Mesenchymal stem cell (in vitro differentiated cells and primary cell): Measurements from ENCODE around the gene FADS2.

Experiments used
- DNase-seq: peaks from one replicate; pipeline ENCODE4 v3.0.0-alpha.2; 2013
- H2AFZ ChIP-seq: one replicate; pipeline ENCODE4 v1.6.1; 2013; ENCODE audit warnings: low read depth, mild to moderate bottlenecking, control low read depth, inconsistent platforms, low read length, moderate library complexity
- H2AK5ac ChIP-seq: 2 replicates; pipeline ENCODE4 v1.6.1; 2013; ENCODE audit warnings: low read length, moderate library complexity, mild to moderate bottlenecking, inconsistent platforms; ENCODE audit not compliant: severe bottlenecking
- H2BK120ac ChIP-seq: one replicate; pipeline ENCODE4 v1.6.1; 2013; ENCODE audit warnings: low read depth, mild to moderate bottlenecking, inconsistent platforms, low read length, moderate library complexity
- H2BK12ac ChIP-seq, 2 experiments: one replicate each; pipeline ENCODE4 v1.6.1; 2013; ENCODE audit warnings: inconsistent platforms in 2 of 2, low read length in 2 of 2, mild to moderate bottlenecking in 2 of 2, moderate library complexity in 2 of 2, control low read depth in 1 of 2
- H2BK15ac ChIP-seq: one replicate; pipeline ENCODE4 v1.6.1; 2013; ENCODE audit warnings: mild to moderate bottlenecking, low read depth, inconsistent platforms; ENCODE audit not compliant: poor library complexity, severe bottlenecking
- H2BK5ac ChIP-seq: 2 replicates; pipeline ENCODE4 v1.6.1; 2013; ENCODE audit warnings: low read depth, mild to moderate bottlenecking, low read length, control low read depth, inconsistent platforms; ENCODE audit not compliant: poor library complexity, severe bottlenecking
- H3K14ac ChIP-seq, 2 experiments: one replicate each; pipeline ENCODE4 v1.6.1; 2013; ENCODE audit warnings: inconsistent platforms in 2 of 2, low read length in 2 of 2, control low read depth in 1 of 2, mild to moderate bottlenecking in 1 of 2, moderate library complexity in 1 of 2
- H3K18ac ChIP-seq, 2 experiments: one replicate each; pipeline ENCODE4 v1.6.1; 2013; ENCODE audit warnings: inconsistent platforms in 2 of 2, low read length in 2 of 2, control low read depth in 1 of 2, low read depth in 1 of 2, mild to moderate bottlenecking in 1 of 2
- H3K23ac ChIP-seq, 2 experiments: one replicate each; pipeline ENCODE4 v1.6.1; 2013; ENCODE audit warnings: inconsistent platforms in 2 of 2, low read length in 2 of 2, mild to moderate bottlenecking in 2 of 2, moderate library complexity in 2 of 2, control low read depth in 1 of 2
- H3K27ac ChIP-seq: 2 replicates; pipeline ENCODE4 v1.5.1; 2013; ENCODE audit warnings: mild to moderate bottlenecking, moderate library complexity, low read length, control low read depth, inconsistent platforms; ENCODE audit not compliant: poor library complexity, severe bottlenecking
- H3K27me3 ChIP-seq, 2 experiments: 2 replicates each; pipeline versions ENCODE4 v1.6.1 to v1.7.0; 2013; ENCODE audit warnings: low read length in 2 of 2, mild to moderate bottlenecking in 2 of 2, moderate library complexity in 2 of 2, control low read depth in 1 of 2, inconsistent platforms in 1 of 2; ENCODE audit not compliant: control insufficient read depth in 1 of 2, insufficient read depth in 1 of 2
- H3K36me3 ChIP-seq, 2 experiments: 2 replicates each; pipeline versions ENCODE4 v1.6.1 to v1.7.0; 2013; ENCODE audit warnings: low read length in 2 of 2, control low read depth in 1 of 2, inconsistent platforms in 1 of 2, low read depth in 1 of 2, mild to moderate bottlenecking in 1 of 2; ENCODE audit not compliant: insufficient read depth in 2 of 2, control insufficient read depth in 1 of 2
- H3K4ac ChIP-seq, 2 experiments: one replicate each; pipeline ENCODE4 v1.6.1; 2013; ENCODE audit warnings: inconsistent platforms in 2 of 2, low read length in 2 of 2, mild to moderate bottlenecking in 2 of 2, moderate library complexity in 2 of 2, control low read depth in 1 of 2, low read depth in 1 of 2
- H3K4me1 ChIP-seq: 2 replicates; pipeline ENCODE4 v1.6.1; 2013; ENCODE audit warnings: low read depth, low read length, control low read depth; ENCODE audit not compliant: control insufficient read depth, insufficient read depth
- H3K4me2 ChIP-seq: 2 replicates; pipeline ENCODE4 v1.6.1; 2013; ENCODE audit warnings: low read length, mild to moderate bottlenecking, inconsistent platforms; ENCODE audit not compliant: poor library complexity, severe bottlenecking
- H3K4me3 ChIP-seq, 2 experiments: 2 replicates each; pipeline versions ENCODE4 v1.5.1 to v1.7.0; 2013; ENCODE audit warnings: low read length in 2 of 2, mild to moderate bottlenecking in 2 of 2, control low read depth in 1 of 2, low read depth in 1 of 2; ENCODE audit not compliant: insufficient read depth in 1 of 2
- H3K79me1 ChIP-seq: replicated peaks from 2 replicates; pipeline ENCODE4 v1.6.1; 2013; ENCODE audit warnings: mild to moderate bottlenecking, control low read depth, low read length, inconsistent platforms; ENCODE audit not compliant: poor library complexity, severe bottlenecking
- H3K9ac ChIP-seq: 2 replicates; pipeline ENCODE4 v1.7.0; 2013; ENCODE audit warnings: mild to moderate bottlenecking, low read length, moderate library complexity
- H3K9me3 ChIP-seq: 2 replicates; pipeline ENCODE4 v1.7.0; 2013; ENCODE audit warnings: mild to moderate bottlenecking, low read length; ENCODE audit not compliant: control insufficient read depth
- H4K8ac ChIP-seq: one replicate; pipeline ENCODE4 v1.6.1; 2013; ENCODE audit warnings: inconsistent platforms, mild to moderate bottlenecking, low read length, moderate library complexity
- H4K91ac ChIP-seq: one replicate; pipeline ENCODE4 v1.6.1; 2013; ENCODE audit warnings: mild to moderate bottlenecking, low read length, inconsistent platforms
- WGBS: methylation state at CpG from one replicate; pipeline ENCODE4 v1.1.7; 2013; ENCODE audit warnings: mixed read lengths; 5-methylcytosine and 5-hydroxymethylcytosine counted together

The FADS2 gene

DNA sequence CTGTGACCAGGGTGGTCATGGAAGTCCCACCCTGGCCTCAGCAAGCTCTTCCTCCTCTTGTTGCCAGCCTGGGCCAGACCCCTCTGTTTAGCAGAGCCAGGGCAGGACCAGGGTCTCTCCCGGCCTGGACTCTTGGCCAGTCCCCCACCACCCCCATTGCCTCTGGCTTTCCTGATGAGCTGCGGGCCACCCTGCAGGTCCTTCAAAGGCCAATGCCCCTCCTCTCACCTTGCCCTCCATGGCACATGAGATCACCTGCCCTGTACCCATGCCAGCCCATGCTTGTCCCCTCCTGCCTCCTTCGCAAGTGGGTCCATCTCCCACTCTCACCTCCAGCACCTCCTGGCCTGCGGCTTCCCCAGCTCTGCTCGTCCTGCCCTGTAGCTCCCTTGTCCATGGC, 10.4 kb downstream of the FADS2 start:
- Histone ChIP-seq H3K4me3 (no peak overlapping the region), H3K18ac (peak overlapping the region in 1 of 2 experiments; percentile 8), H3K4me1 (peaks cover 15% of the 10 kb centered on the region), H3K9me3 (peaks cover 2% of the 10 kb centered on the region), H3K79me1 (peaks cover 38% of the 10 kb centered on the region), H2BK120ac (no peak overlapping the region), H2AFZ (no peak overlapping the region), H3K27me3 (no peaks in the 10 kb centered on the region), H3K9ac (no peak overlapping the region), H2BK15ac (no peak overlapping the region), H3K14ac (no peak overlapping the region), H3K4me2 (no peak overlapping the region), H2AK5ac (no peak overlapping the region), H4K8ac (peak overlapping the region; percentile 12), H2BK5ac (no peak overlapping the region), H3K4ac (no peak overlapping the region), H3K27ac (no peak overlapping the region), H2BK12ac (peak overlapping the region in 1 of 2 experiments; percentile 24), H3K36me3 (peaks cover 61% of the 10 kb centered on the region in 2 experiments), H4K91ac (no peak overlapping the region), H3K23ac (no peak overlapping the region)
- 97% methylated on average over 5 of the region's 5 CpGs for WGBS
- no peak for DNase-seq

GRCh38 chr11:61838921-61839320, 10.8 kb downstream of the FADS2 start:
- peak overlapping the region in 1 of 2 experiments; percentile 24 for H2BK12ac ChIP-seq
- H4K8ac ChIP-seq = peak overlapping the region; percentile 12
- H3K79me1 ChIP-seq = peaks cover 36% of the 10 kb centered on the region
- no peak overlapping the region for H3K27ac ChIP-seq
- no peak overlapping the region for H2BK120ac ChIP-seq
- no peak overlapping the region for H2BK15ac ChIP-seq
- H3K4me2 ChIP-seq = no peak overlapping the region
- no peak overlapping the region for H4K91ac ChIP-seq
- no peaks in the 10 kb centered on the region for H3K27me3 ChIP-seq
- no peak overlapping the region for H3K9ac ChIP-seq
- H3K23ac ChIP-seq = no peak overlapping the region
- H3K9me3 ChIP-seq = peaks cover 2% of the 10 kb centered on the region
- H3K4ac ChIP-seq = no peak overlapping the region
- peaks cover 57 to 63% of the 10 kb centered on the region in 2 experiments for H3K36me3 ChIP-seq
- peaks cover 12% of the 10 kb centered on the region for H3K4me1 ChIP-seq
- H3K18ac ChIP-seq = no peak overlapping the region
- no peak overlapping the region for H3K4me3 ChIP-seq
- WGBS = 95% methylated on average over 6 of the region's 10 CpGs
- H2BK5ac ChIP-seq = no peak overlapping the region
- DNase-seq = no peak
- H3K14ac ChIP-seq = no peak overlapping the region
- no peak overlapping the region for H2AFZ ChIP-seq
- no peak overlapping the region for H2AK5ac ChIP-seq

GRCh38 chr11:61839742-61840141, 11.6 kb downstream of the FADS2 start:
- H2BK15ac ChIP-seq = no peak overlapping the region
- no peak overlapping the region for H3K23ac ChIP-seq
- no peak overlapping the region for H3K4me3 ChIP-seq
- no peak overlapping the region for H4K91ac ChIP-seq
- no peak overlapping the region for H3K4me2 ChIP-seq
- H2BK5ac ChIP-seq = no peak overlapping the region
- no peak overlapping the region for H3K9ac ChIP-seq
- no peak overlapping the region for H3K4ac ChIP-seq
- no peak overlapping the region for H3K18ac ChIP-seq
- H3K36me3 ChIP-seq = peaks cover 54 to 66% of the 10 kb centered on the region in 2 experiments
- H3K79me1 ChIP-seq = peaks cover 36% of the 10 kb centered on the region
- H3K27me3 ChIP-seq = no peaks in the 10 kb centered on the region
- H2AK5ac ChIP-seq = no peak overlapping the region
- no peak overlapping the region for H2BK12ac ChIP-seq
- H2BK120ac ChIP-seq = no peak overlapping the region
- H3K9me3 ChIP-seq = peaks cover 2% of the 10 kb centered on the region
- H3K27ac ChIP-seq = no peak overlapping the region
- H2AFZ ChIP-seq = no peak overlapping the region
- no peak for DNase-seq
- H4K8ac ChIP-seq = no peak overlapping the region
- H3K14ac ChIP-seq = no peak overlapping the region
- peaks cover 4% of the 10 kb centered on the region for H3K4me1 ChIP-seq
- 100% methylated on average over 2 of the region's 2 CpGs for WGBS

DNA sequence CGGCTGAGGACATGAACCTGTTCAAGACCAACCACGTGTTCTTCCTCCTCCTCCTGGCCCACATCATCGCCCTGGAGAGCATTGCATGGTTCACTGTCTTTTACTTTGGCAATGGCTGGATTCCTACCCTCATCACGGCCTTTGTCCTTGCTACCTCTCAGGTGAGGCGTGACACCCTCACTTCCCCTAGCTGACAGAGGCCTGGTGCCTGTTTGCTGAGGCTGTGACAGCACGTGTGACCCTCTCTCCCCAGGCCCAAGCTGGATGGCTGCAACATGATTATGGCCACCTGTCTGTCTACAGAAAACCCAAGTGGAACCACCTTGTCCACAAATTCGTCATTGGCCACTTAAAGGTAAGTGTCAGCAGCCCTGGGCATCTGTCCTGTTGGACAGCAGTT, 12.3 kb downstream of the FADS2 start:
- Histone ChIP-seq H3K27ac (no peak overlapping the region), H4K91ac (no peak overlapping the region), H4K8ac (no peak overlapping the region), H2BK5ac (no peak overlapping the region), H3K9me3 (peaks cover 2% of the 10 kb centered on the region), H3K9ac (no peak overlapping the region), H2BK15ac (no peak overlapping the region), H2AFZ (no peak overlapping the region), H3K4ac (no peak overlapping the region), H3K4me1 (no peaks in the 10 kb centered on the region), H2AK5ac (no peak overlapping the region), H3K4me2 (no peak overlapping the region), H3K36me3 (peaks cover 59 to 72% of the 10 kb centered on the region in 2 experiments), H3K27me3 (no peaks in the 10 kb centered on the region), H3K14ac (no peak overlapping the region), H3K23ac (no peak overlapping the region), H3K4me3 (no peak overlapping the region), H3K18ac (no peak overlapping the region), H2BK120ac (no peak overlapping the region), H2BK12ac (no peak overlapping the region), H3K79me1 (peaks cover 37% of the 10 kb centered on the region)
- WGBS = 98% methylated on average over 7 of the region's 7 CpGs
- no peak for DNase-seq
